Fibroblast of pulmonary artery (primary cell): ENCODE data around the gene FHOD1.

Experiments used
- DNase-seq: peaks from one replicate; pipeline ENCODE4 v3.0.0-alpha.2; 2010; ENCODE audit warnings: low read depth
- H3K4me3 ChIP-seq: replicated peaks from 2 replicates; pipeline ENCODE4 v1.5.1; 2011; ENCODE audit warnings: low read depth, mild to moderate bottlenecking, control low read depth, low read length, moderate library complexity
- TF ChIP-seq, protein P1 (sequence below): IDR thresholded peaks from 2 replicates; pipeline ENCODE4 v1.5.1; 2011; ENCODE audit warnings: mild to moderate bottlenecking, control low read depth, low read length, inconsistent platforms; ENCODE audit errors: missing control alignments

Gene FHOD1

DNA sequence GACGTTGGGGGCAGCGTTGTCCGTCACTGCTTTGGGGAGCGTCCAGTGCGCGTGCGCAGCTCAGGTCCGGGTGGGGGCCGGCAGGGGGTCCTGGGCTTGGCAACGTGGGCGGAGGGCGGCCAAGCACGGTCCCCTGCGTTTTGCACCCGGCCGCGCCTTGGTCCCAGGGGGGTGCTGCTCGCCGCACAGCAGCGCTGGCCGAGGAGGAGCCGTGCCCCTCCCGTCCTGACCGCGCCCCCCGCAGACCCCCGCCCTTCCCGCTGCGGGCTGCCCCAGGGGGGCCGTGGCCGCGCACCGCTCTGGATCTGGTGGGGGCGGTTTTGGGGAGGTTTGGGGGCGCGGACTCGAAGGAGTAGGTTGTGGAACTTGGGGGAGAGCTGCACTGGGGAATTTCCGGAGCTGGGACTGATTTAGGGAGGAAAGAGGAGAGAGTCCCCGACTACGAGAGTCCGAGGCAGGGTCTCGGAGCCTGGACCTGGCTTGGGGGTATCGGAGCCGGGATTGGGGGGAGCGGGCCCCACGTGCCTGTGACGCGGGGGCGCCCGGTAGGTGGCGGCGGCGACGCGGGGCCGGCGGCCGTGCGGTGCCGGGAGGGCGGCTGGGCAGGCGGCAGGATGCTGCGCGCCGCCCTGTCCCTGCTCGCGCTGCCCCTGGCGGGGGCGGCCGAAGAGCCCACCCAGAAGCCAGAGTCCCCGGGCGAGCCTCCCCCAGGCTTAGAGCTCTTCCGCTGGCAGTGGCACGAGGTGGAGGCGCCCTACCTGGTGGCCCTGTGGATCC lies 1.3 kb upstream of the FHOD1 start, which contains the start of gene SLC9A5:
SLC9A5 (plus strand) TSS at position 579 of the 777 bp plus-strand sequence; CDS start at position 615, 36 bp downstream.
- H3K4me3 ChIP-seq = peak within 1 kb of the TSS; percentile 55
- TF ChIP-seq, protein P1, sequence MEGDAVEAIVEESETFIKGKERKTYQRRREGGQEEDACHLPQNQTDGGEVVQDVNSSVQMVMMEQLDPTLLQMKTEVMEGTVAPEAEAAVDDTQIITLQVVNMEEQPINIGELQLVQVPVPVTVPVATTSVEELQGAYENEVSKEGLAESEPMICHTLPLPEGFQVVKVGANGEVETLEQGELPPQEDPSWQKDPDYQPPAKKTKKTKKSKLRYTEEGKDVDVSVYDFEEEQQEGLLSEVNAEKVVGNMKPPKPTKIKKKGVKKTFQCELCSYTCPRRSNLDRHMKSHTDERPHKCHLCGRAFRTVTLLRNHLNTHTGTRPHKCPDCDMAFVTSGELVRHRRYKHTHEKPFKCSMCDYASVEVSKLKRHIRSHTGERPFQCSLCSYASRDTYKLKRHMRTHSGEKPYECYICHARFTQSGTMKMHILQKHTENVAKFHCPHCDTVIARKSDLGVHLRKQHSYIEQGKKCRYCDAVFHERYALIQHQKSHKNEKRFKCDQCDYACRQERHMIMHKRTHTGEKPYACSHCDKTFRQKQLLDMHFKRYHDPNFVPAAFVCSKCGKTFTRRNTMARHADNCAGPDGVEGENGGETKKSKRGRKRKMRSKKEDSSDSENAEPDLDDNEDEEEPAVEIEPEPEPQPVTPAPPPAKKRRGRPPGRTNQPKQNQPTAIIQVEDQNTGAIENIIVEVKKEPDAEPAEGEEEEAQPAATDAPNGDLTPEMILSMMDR = no peak
- no peak for DNase-seq

DNA sequence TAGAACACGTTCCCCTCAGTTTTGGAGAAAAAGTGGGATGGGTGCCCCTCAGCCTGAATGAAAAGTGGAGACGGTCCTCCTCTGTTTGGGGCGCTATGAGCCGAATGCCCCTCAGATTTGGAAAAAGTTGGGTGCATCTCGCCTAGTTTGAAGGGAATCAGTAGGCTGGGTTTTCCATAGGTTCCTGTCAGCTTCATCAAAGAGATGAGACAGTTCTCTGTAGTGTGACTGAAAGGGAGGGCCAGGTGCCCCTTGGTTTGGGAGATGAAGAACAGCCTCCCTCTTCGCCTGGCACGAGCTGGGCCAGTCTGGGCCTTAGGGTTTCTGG lies 756 bp upstream of the FHOD1 start:
- no peak for DNase-seq
- H3K4me3 ChIP-seq = peak overlapping the region; percentile 55
- TF ChIP-seq, protein P1 = no peak

DNA sequence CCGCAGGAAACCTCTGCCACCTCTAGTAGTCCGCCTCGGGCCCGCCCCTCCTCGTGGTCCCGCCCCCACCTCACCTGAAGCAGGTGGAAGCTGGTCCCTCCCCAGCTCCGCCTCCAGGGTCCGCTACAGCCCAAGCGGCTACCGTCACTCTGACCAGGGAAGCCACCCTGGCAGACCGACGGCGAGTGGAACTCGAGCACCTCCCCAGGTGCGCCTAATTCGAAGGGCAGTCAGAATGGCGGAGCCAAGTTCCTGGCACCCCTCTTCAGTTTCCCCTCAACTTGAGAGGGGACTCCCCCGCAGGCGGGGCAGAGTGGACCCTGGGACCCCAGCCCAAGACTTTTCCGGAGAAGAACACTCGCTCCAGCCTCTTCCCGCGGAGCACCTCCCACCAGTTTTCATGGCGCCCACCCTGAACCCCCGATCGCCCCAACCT lies 507 bp downstream of the FHOD1 start:
- H3K4me3 ChIP-seq = peak overlapping the region; percentile 80
- TF ChIP-seq, protein P1 = no peak
- DNase-seq = no peak

DNA sequence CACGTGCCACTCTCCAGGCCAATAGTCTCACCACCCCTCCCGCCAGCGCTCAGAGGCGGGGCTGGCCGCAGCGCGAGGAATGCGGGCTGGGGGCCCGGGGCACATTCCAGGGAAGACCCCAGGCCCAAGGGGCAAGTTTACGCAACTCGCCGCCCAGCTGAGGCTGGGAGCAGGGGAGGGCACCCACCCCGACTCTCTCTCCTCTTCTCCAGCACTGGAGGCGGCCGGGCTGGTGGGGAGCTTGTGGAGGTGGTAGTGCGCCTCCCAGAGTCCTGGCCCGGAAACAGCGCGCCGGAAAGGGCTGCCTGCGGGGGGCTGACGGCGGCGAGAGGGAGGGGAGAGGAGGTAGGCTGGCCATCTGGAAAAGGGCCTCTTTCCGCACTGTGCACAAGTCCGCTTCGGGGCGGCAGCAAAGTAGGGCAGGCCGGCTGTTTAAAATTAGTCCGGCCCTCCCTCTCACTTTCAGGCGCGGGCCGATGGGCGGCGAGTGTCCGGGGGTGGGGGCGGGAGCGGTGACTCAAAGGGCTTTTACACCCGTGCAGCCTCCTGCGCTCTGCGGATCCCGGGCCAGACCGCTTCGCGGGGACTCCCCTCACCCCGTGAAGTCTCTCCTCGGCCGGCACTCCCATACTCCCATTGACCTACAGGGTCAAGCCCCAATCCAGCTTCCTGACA lies 1.1 kb downstream of the FHOD1 start:
- DNase-seq = peak; percentile 87
- TF ChIP-seq, protein P1 = peak; percentile 31
- H3K4me3 ChIP-seq = peak overlapping the region; percentile 80

DNA sequence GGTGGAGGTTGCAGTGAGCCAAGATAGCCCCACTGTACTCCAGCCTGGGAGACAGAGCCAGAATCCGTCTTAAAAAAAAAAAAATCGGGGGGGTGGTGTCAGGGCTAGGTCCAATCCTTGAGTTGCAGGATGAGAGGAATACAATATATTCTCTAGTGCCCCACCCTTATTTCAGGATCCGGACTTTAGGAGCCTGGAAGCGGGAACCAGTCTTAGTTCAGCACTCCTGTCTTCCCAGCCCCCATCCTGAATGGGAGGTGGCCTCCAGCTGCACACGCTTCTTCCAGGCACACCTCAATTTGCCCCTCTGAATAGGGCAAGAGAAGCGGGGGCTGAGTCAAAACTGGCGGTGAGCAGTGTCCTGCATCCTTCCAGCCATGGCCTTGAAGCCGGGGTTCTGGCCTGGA lies 1.6 kb downstream of the FHOD1 start:
- TF ChIP-seq, protein P1 = no peak
- no peak for DNase-seq
- peak overlapping the region; percentile 80 for H3K4me3 ChIP-seq

DNA sequence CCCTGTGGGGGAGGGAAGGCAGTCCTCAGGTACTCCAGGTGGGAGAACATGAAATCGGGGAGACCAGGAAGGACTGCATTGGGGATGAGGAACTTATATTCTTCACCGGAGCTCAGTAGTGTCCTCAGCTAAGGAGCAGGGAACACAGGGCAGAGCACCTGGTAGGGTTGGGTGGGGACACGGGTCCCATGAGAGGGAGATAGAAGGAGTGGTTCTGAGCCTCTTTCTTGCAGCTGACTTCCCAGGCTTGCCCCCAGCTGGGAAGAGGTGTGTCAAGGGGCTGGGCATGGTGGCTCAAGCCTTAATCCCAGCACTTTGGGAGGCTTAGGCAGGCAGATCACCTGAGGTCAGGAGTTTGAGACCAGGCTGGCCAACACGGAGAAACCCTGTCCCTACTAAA lies 2.1 kb downstream of the FHOD1 start:
- H3K4me3 ChIP-seq = peak overlapping the region; percentile 80
- TF ChIP-seq, protein P1 = no peak
- DNase-seq = no peak
